Measurements from ENCODE around the gene LYPD6B.

Gene LYPD6B

DNA sequence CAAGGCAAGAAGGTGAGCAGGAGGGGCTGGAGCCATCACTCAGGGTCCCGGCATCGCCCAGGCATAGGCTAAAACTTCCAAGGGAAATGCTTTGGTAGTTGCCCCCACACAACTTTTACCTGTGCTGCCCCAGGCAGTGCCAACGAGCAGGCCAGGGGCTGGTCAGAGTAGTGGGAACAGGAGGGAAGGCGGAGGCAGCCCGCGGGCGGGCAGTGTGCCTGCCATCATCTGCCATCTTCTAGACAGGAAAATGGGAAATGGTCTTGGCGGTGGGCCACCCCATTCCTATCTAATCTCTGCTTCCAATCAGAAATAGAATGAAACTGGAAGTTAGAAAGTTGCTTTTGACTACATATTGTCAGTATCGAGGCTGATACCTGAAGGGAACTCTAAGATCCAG lies 26.0 kb upstream of the LYPD6B start:
- no peak for DNase-seq (ENCODE audit: low spot score)

DNA sequence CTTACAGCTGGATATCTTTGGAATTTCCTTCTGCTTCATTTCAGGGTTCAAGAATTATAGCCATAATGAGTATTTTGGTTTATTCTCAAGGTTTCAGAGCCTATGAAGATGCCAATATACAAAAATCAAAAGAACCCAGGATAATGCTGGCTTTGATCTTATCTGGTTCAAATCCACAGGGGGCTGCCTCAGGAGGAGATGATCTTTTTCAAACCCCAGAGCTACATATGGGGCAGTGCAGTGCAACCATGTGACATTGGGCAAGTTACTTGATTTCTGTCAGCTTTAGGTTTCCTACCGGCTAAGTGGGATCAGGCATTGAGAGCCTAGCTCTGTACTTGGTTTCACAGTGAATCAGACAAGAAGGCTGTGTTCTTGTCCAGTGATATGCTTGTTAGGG lies 23.0 kb upstream of the LYPD6B start:
- DNase-seq (ENCODE audit: low spot score), result no peak

- no peak for DNase-seq (ENCODE audit: low spot score)
These were observed 22.5 kb upstream of the LYPD6B start for GRCh38 chr2:149015926-149016563.

GRCh38 chr2:149017116-149017985 lies 21.1 kb upstream of the LYPD6B start:
- DNase-seq (ENCODE audit: low spot score), result peak; percentile 58

- DNase-seq (ENCODE audit: low spot score), result no peak
These were observed 19.5 kb upstream of the LYPD6B start for GRCh38 chr2:149018981-149019380.

- DNase-seq (ENCODE audit: low spot score), result no peak
These were observed 18.7 kb upstream of the LYPD6B start for GRCh38 chr2:149019768-149020167.

DNA sequence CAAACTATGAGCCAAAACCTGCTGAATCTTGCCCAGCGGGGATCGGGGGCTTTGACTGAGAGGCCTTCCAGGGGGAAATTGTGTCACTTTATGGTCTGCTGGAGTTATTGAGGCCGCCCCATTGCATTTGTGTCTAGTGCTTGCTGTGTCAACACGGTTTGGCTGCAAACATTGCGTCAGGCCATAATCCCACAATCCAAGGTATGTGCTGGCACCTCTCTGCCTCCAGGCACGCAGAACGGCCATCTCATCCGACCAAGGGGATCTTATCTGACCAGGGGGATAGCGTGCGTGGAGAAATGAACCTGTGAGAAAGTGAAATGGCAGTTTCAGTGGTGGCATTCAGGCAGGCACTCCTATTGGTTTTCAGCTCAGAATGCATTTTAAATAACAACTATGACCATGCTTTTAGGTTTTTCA lies 18.1 kb upstream of the LYPD6B start:
- DNase-seq (ENCODE audit: low spot score), result no peak

DNA sequence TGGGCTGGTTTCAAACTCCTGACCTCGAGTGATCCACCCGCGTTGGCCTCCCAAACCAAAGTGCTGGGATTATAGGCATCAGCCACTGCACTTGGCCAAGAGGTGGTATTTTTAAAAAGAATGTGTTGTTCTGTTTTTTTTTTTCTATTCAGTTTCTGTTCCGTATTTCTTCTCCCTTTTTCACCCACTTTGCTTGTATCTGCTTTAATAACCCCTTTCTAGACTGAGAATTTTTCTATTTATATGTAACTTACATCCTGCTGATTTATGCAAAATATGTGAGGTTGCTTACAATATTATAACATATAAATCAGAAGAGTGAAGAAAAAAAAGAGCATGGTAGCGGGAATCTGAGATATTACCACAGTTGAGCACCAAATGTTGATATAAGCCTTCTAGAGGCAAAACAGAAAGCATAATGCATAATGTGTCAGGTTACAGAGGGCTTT lies 17.2 kb upstream of the LYPD6B start:
- DNase-seq (ENCODE audit: low spot score), result no peak

- DNase-seq (ENCODE audit: low spot score), result no peak
These were observed 16.7 kb upstream of the LYPD6B start for GRCh38 chr2:149021761-149022160.

GRCh38 chr2:149023091-149023490 lies 15.4 kb upstream of the LYPD6B start:
- DNase-seq (ENCODE audit: low spot score), result no peak

DNA sequence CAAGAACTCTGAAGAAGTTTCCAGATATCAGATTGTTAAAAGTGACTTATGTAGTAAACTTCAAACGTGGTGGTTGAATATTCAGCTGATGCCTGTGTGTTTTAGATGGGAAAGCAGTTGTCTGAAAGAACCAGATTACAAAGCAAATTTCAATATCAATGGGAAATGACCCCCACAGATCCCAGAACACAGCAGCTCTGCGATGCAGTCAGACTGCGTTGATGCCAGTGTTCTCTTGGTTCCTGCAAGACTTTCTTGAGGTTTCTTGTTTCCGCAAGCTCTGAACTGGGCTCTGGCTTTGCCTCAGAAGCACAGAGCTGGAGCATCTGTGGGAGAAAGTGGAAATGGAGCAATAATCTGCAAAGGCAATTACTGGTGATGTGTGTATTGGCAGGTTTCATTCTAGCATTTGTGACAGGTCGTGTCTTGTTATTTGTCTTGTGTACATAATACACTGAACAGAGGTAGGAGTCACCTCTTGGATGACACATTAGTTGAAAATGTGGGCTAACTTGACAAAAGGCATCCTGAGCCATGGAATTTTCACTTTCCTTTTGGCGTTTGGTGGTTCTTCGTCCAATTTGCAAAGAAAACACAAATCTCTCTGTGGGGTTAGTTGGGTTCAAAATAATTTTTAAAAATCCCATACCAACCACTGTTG lies 10.8 kb upstream of the LYPD6B start:
- no peak for DNase-seq (ENCODE audit: low spot score)

DNA sequence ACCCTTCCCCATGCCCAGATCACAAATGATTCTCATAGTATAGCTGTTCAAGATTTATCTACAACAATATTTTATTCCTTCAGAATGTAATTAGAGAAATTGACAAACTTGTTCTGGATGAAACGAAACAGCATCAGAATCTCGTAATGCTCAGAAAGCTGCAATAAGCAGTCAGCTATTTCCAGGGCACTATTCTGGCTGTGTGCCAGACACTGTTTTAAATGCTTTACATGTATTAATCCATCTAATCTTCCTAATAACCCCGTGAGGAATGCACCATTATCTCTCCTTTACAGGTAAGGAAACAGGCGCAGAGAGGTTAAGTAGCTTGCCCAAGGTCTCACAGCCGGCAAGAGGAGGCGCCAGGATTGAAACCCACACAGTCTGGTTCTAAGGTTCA lies 10.1 kb upstream of the LYPD6B start:
- DNase-seq (ENCODE audit: low spot score), result no peak

GRCh38 chr2:149028891-149029290 lies 9.6 kb upstream of the LYPD6B start:
- DNase-seq (ENCODE audit: low spot score), result no peak

- no peak for DNase-seq (ENCODE audit: low spot score)
These were observed 9.1 kb upstream of the LYPD6B start for GRCh38 chr2:149029307-149029965.

DNA sequence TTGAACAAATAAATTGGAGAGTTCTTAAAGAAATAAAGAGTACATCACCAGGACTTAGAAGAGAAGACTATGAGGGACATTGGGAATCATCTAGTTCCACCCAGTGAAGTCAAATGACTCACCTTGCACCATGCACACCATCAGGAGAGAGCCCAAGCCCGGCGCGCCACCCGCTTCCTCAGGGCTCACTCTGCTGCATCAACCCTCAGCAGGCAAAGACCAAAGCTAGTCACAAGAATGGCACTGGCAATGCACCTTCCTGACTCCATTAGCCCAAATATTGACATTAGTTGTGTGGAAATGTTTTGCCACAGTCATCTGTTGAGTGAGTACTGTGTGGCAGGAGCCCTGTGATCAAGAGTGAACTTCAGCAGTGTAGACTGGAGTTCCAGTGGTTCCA lies 7.1 kb upstream of the LYPD6B start:
- DNase-seq (ENCODE audit: low spot score), result no peak

DNA sequence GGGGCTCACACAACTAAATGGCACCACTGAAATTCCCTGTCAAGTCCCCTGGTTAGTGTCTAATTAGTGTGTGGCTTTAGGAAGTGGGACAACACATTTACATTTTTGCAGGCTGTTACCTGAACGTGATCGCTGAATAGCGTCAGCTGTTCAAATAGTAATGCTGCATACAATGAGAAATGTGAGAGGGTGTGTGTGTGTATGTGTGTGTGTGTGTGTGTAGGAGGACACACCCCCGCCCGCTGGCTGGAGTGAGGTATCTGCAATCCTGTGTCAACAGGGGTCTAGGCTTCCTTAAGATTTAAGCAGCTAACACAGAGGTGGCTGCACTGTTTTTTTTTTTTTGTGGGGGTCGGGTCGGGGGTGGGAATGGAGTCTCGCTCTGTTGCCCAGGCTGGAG lies 4.8 kb upstream of the LYPD6B start:
- no peak for DNase-seq (ENCODE audit: low spot score)

DNA sequence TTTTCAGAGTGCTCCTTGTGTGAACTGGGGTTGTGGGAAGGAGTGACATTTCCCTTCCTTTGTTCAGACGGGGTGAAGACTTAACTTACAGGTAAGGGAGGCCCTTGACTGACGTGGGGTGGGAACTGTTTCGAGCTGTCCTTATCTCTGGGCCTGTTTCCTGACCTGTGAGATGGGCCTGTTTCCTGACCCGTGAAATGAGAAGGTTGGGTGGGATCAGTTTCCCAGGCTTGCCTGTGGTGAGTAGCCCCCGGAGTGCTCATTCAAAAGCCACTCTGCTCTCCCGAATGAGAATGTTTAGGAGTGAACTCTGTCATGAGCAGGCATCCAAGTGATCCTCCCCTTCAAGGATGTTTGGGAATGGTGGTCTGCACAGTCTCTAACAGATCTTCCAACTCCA lies 4.1 kb upstream of the LYPD6B start:
- DNase-seq (ENCODE audit: low spot score), result no peak

DNA sequence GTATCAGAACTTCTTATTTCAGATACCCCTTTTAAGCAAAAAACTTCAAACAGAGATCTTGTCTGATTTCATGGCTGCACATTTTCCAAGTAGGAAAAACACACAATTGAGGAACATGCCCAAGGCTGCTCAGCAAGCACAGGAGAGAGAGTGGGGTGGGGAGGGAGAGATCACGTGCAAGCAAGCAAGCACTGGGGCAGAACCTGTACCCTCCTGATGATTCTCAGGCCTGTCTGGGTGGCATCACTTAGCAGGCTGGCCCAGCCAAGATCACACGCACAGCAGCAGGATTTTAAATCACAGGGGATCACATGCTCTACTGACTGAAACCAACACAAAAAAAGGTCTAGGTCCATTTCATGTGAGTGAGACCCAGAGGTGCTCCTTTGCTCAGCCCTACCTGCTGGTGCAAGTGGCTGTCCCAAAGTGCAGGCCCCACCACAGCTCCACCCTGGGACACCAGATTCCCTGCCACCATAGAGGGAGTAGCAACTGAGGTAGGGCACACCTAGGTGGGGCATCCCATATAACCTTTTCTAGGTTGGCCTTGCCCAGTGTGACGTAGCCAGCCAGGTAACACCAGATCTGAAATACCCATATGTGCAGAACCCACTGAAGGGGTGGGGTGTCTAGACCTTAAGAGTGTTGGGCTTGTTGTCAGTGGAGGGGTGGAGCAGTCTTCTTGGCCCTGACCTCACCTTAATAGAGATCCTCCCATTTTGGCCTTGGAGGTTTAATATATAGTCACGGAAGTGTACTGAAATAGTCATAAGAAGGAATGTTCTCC lies 1.8 kb upstream of the LYPD6B start:
- no peak for DNase-seq (ENCODE audit: low spot score)

DNA sequence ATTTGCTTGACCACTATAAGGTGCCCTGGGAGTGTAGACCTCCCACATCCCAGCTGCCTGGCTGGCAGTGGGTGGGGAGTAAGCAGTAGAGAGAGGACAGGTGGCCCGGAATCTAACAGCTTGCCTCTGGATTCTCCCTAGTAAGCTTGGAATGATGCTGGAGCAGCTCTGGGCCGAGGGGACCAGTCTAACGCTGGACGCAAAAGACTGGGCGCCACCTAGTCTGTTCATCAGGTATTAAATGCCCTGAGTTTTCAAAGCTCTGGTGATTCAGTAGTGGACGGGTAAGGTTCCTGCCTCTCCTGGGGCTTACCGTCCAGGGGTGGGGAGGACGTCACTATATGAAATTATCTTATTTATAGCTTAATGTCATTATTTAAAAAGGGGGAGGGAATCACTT lies 648 bp upstream of the LYPD6B start:
- no peak for DNase-seq (ENCODE audit: low spot score)

DNA sequence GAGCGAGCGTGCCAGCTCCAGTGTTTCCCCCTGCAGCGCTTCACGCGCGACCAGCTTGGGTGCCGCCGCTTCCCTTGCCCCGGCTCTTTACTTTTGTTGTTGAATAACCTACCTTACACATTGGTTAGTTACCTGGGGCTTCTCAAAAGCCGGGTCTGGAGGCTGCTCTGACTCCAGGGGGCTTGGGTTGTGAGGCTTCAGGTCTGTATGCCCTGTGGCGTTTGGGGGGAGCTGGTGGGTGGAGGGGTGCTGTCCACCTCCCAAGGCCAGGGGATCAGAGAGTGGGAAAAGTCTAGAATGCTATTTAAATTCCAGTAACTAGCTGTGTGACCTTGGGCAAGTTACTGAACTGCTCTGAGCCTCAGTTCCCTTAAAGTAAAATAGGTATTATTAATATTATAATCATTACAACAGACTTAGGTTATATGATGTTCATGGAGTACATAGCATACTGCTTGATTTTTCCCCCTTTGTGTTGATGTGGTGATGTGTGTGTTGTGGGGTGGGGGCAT lies 770 bp downstream of the LYPD6B start:
- DNase-seq (ENCODE audit: low spot score), result no peak

DNA sequence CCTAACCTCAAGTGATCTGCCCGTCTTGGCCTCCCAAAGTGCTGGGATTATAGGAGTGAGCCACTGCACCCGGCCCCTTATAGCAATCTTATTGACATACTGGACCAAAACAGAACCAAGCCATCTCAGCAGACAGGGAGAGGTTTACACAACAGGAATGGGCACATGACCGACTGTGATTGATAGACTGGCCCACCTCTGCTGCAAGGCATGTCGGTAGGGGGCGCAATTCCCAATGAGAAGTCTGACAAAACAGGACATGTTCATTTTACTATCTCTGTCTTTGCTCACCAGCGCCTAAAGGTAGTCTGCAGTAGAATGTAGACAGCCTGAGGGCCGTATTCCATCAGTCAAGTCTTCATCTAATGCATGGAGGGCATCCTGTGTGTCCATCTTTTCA lies 2.0 kb downstream of the LYPD6B start:
- peak; percentile 11 for DNase-seq (ENCODE audit: low spot score)

DNA sequence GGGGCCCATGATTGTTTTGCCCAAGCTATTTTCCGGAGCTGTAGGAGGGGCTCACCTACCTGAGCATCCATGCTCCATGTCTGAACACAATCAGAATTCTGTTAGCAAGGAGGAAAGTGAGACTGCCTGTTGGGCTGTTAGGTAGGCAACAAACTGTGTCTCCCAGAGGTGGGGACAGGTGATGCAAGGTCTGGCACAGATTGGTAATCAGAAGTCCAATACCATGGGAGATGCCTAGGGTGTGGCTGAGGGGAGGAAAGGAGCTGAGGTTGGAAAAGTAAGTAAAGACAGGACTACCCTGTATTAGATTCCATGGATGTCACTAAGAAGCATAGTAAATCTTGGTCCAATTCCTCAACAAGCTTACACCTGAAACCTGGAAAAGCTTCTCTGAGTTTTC lies 3.0 kb downstream of the LYPD6B start:
- no peak for DNase-seq (ENCODE audit: low spot score)

Data from COLO829 (cell line).